ENCODE data around the gene SMC6.

The SMC6 gene

GRCh38 chr2:17664534-17664933 lies 89.1 kb downstream of the SMC6 start:
- TF ChIP-seq CTCF (IDR thresholded peaks at IDR 0.05): no peak
- H3K36me3 ChIP-seq: peaks cover 30 to 36% (median 34%) of the 10 kb centered on the region in 3 donors

GRCh38 chr2:17662723-17663122 lies 90.9 kb downstream of the SMC6 start:
- intact Hi-C loops (cut with DNase I; ENCODE audit: low total_unique reads): no loop called here
- DNase-seq: no peak
- H3K4me1 ChIP-seq: no peaks in the 10 kb centered on the region
- H3K4me3 ChIP-seq: no peak overlapping the region
- H3K36me3 ChIP-seq: peaks cover 26 to 34% (median 30%) of the 10 kb centered on the region in 3 donors
- no peak overlapping the region for H3K27ac ChIP-seq
- no peak for TF ChIP-seq CTCF (IDR thresholded peaks at IDR 0.05)
- H3K9me3 ChIP-seq: no peaks in the 10 kb centered on the region
- no peaks in the 10 kb centered on the region for H3K27me3 ChIP-seq

More at GRCh38 chr2:17664534-17664933, 89.1 kb downstream of the SMC6 start:
- Histone ChIP-seq H3K27me3 (no peaks in the 10 kb centered on the region), H3K4me3 (no peak overlapping the region), H3K9me3 (no peaks in the 10 kb centered on the region), H3K27ac (no peak overlapping the region), H3K4me1 (no peaks in the 10 kb centered on the region)
- DNase-seq: no peak
- intact Hi-C loops (cut with DNase I; ENCODE audit: low total_unique reads): no loop called here

DNA sequence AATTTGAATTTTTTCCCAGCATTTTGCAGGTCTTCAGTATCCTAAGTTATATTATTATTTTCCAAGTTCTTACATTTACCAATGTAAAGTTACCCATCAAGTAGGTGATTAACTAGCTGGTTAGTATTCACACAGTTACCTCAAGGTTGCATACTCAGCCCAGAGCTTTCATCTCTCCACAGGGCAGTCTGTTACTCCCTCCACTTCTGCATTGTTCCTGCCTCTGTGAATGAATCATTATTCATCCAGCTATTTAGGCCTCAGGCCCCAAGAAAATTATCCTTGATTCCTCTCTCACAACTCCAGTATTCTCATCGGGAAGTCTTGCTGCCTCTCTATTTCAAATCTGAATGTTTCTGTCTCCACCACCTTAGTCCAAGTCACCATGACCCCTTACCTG lies 92.2 kb downstream of the SMC6 start:
- no peak overlapping the region for H3K4me3 ChIP-seq
- no peaks in the 10 kb centered on the region for H3K27me3 ChIP-seq
- no peak for DNase-seq
- no peaks in the 10 kb centered on the region for H3K9me3 ChIP-seq
- H3K27ac ChIP-seq: no peak overlapping the region
- H3K4me1 ChIP-seq: no peaks in the 10 kb centered on the region
- no peak for TF ChIP-seq CTCF (IDR thresholded peaks at IDR 0.05)
- peaks cover 23 to 30% (median 23%) of the 10 kb centered on the region in 3 donors for H3K36me3 ChIP-seq
- intact Hi-C loops (cut with DNase I; ENCODE audit: low total_unique reads): no loop called here

- no peak for TF ChIP-seq CTCF (IDR thresholded peaks at IDR 0.05)
- no peaks in the 10 kb centered on the region for H3K4me1 ChIP-seq
- DNase-seq: no peak
- no peaks in the 10 kb centered on the region for H3K27me3 ChIP-seq
- intact Hi-C loops (cut with DNase I; ENCODE audit: low total_unique reads): no loop called here
- H3K9me3 ChIP-seq: no peaks in the 10 kb centered on the region
- no peak overlapping the region for H3K4me3 ChIP-seq
- H3K27ac ChIP-seq: no peak overlapping the region
- H3K36me3 ChIP-seq: peaks cover 10 to 23% (median 19%) of the 10 kb centered on the region in 3 donors
These were observed 93.4 kb downstream of the SMC6 start for GRCh38 chr2:17660219-17660618.

DNA sequence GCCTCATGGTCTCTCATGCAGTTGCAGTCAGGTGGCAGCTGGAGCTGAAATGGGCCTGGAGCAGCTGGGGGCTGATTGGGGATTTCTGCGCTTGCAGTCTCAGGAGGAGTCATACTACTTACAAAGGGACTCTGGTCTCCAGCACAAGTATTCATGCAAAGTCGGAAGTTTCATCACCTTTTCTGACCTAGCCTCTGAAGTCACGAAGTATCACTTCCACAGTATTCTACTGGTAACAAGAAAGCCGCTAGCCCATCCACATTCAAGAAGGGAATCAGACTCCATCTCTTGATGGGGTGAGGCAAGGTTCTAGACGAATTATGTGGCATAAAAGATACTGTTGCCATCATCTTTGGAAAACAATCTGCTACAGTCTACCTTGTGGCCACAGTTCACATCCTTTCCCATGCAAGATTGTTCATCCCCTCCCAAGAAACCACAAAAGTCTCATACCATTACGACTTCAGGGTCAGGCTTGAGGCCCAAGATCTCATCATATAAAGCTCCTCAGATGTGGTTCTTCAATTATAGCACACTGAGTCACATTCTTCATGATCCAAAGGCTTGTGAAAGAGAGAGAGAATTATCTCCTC lies 95.3 kb downstream of the SMC6 start:
- no peaks in the 10 kb centered on the region for H3K9me3 ChIP-seq
- no peaks in the 10 kb centered on the region for H3K27me3 ChIP-seq
- no peak overlapping the region for H3K27ac ChIP-seq
- no peak overlapping the region for H3K4me3 ChIP-seq
- no peaks in the 10 kb centered on the region for H3K4me1 ChIP-seq
- peaks cover 4 to 6% (median 4%) of the 10 kb centered on the region in 3 donors for H3K36me3 ChIP-seq
- DNase-seq: no peak
- no peak for TF ChIP-seq CTCF (IDR thresholded peaks at IDR 0.05)
- intact Hi-C loops (cut with DNase I; ENCODE audit: low total_unique reads): no loop called here

DNA sequence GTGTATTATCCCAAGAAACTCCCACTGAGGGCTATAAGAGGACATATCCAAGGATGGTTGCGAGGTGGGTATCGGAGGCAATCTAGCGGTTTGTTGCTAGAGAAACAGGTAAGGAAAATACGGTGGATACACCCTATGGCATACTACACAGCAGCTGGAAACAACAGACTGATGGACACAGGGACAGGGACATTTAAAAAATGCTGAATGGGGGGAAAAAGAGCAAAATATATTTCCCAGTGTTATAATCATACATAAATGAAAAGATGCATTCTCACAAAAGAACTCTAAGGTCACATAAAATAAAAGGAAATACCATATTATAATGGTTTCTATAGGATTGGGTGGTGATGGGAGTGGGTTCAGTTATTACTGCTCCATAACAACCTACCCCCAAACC lies 95.9 kb downstream of the SMC6 start:
- DNase-seq: no peak
- Histone ChIP-seq H3K27me3 (no peaks in the 10 kb centered on the region), H3K4me3 (no peak overlapping the region), H3K36me3 (peaks cover 0 to 6% (median 4%) of the 10 kb centered on the region in 3 donors), H3K9me3 (no peaks in the 10 kb centered on the region), H3K4me1 (no peaks in the 10 kb centered on the region), H3K27ac (no peak overlapping the region)
- intact Hi-C loops (cut with DNase I; ENCODE audit: low total_unique reads): no loop called here
- no peak for TF ChIP-seq CTCF (IDR thresholded peaks at IDR 0.05)
